ENCODE results near the gene PARP3. TPM values are rescaled to one million over a fixed set of nuclear protein-coding genes. Genes with fewer than 3 reads are reported as not detected.

The PARP3 gene
- total RNA-seq, 1 donor from 2014 or later, result 5.6 TPM

- peak in 1 of 2 donors; percentile 12 for DNase-seq (ENCODE audit: low read depth in 2 of 2)
Measured at GRCh38 chr3:51966922-51967383, 24.8 kb downstream of the PARP3 start.

GRCh38 chr3:51967384-51968169, 25.4 kb downstream of the PARP3 start, which contains the start of gene PCBP4:
Gene PCBP4 (minus strand): TSS chr3:51967454. CDS start chr3:51961240, 6,214 bp downstream.
- peak in 1 of 2 donors; percentile 65 for DNase-seq (ENCODE audit: low read depth in 2 of 2)

- peak in 1 of 2 donors; percentile 25 for DNase-seq (ENCODE audit: low read depth in 2 of 2)
Measured at GRCh38 chr3:51968170-51968775, 26.1 kb downstream of the PARP3 start.

GRCh38 chr3:51968883-51969678, 26.9 kb downstream of the PARP3 start:
- no peak for DNase-seq (ENCODE audit: low read depth in 2 of 2)

DNA sequence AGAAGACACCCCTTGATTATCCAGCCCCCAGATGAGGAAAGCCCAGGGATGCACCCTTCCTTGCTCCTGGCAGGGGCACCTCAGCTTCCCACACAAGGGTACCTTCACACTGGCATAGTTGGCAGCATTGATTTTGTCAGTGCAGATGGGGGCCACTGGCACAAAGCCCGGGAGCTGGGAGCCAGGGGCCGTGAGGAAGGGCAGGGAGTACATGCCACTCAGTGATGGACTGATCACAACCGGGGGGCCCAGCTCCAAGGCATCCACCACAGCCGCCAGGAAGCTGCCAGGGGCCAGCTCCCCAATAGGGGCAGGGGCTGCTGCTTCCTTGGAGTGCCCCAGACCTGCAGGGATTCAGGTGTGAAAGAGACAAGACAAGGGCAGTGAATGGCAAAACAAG, 27.7 kb downstream of the PARP3 start:
- no peak for DNase-seq (ENCODE audit: low read depth in 2 of 2)

- DNase-seq (ENCODE audit: low read depth in 2 of 2), result no peak
Measured at GRCh38 chr3:51970606-51971300, 28.6 kb downstream of the PARP3 start.

- no peak for DNase-seq (ENCODE audit: low read depth in 2 of 2)
Measured at GRCh38 chr3:51971350-51971749, 29.2 kb downstream of the PARP3 start.

GRCh38 chr3:51974277-51974962, 32.3 kb downstream of the PARP3 start:
- peak in 1 of 2 donors; percentile 14 for DNase-seq (ENCODE audit: low read depth in 2 of 2)

DNA sequence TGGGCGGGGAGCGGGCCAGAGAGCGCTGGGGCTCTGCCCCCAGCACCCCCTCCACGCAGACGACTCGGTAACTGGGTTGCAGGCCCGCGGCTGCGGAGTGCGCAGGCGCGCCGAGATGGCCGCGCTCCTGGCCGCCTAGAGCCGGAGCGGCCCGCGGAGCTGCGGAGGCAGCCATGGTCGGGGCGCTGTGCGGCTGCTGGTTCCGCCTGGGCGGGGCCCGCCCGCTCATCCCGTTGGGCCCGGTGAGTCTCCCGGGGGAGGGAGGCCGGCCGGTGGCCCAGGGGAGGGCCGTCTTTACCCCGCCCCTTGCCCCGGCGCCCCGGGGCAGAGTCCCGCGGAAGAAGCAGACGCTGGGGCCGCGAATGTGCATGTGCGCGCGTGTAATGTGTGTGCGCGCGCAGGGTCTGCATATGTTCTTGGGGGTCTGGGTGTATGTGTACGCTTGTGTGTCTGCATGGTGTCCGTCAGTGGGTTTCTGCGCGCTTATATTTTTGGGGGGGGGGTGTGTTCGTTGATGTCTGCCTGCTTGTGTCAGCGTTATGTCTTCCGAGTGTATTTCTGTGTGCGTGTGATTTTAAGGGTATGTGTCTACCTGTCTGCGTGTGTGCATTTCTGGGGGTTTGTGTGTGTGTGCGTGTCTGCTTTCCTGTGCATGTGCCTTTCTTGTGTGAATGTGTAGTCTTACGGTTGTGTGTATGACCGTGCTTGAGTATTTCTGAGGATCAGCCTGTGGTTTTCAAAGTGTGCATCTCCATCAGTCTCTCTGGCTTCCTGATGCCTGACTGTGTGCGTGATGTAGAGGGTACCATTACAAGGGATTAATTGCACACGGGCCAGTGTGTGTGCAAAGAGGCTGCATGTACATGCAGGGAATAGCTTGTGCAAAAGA, 33.0 kb downstream of the PARP3 start, which contains the start of gene ABHD14A:
Gene ABHD14A, plus strand, starts transcription at position 102 of the 889 bp plus-strand sequence. Its CDS starts 72 bp downstream, at position 174.
- DNase-seq (ENCODE audit: low read depth in 2 of 2), result peak in 1 of 2 donors; percentile 67

DNA sequence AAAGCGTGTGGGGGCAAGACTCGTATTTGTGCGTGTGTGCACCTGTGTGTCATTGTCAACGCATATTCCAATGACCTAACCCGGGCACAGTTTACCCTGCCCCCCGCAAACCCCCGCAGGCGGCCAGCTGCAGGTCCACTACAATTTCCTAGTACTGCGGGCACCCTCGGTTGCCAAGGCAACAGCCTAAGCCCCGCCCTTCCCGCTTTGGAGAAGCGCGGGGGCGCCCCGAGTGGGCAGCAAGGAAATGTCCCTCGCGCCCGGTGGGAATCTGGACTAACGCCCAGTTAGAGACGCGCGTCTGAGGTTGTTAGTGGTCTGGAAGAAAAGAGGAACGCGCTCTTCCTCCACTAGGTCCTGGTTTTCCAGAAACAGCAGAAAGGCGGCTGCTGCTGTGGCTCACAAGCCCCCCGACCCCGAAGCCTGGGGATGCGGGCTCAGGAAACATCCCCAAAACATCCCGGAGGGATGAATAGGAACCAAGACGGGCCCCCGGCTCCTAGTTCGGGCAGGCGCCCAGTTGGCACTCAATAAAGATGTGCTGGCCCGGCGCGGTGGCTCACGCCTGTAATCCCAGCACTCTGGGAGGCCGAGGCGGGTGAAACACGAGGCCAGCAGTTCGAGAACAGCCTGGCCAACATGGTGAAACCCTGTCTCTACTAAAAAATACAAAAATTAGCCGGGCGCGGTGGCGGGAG, 33.8 kb downstream of the PARP3 start:
- DNase-seq (ENCODE audit: low read depth in 2 of 2), result peak in 1 of 2 donors; percentile 58

- DNase-seq (ENCODE audit: low read depth in 2 of 2), result no peak
Measured at GRCh38 chr3:51977446-51978142, 35.4 kb downstream of the PARP3 start.

DNA sequence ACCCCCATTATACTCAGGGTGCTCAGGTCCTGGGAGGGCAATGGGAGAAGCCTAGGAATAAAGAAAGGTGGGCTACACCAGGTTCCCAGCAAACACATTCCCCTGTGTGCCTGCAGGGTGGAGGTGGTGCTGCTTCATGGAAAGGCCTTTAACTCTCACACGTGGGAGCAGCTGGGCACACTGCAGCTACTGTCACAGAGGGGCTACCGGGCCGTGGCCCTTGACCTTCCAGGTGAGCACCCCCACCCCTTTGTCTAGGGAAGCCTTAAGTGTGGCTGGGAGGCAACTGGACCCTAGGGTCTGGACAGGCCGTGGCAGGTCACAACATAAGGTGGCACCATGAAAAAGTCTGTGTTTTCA, 36.0 kb downstream of the PARP3 start:
- no peak for DNase-seq (ENCODE audit: low read depth in 2 of 2)

DNA sequence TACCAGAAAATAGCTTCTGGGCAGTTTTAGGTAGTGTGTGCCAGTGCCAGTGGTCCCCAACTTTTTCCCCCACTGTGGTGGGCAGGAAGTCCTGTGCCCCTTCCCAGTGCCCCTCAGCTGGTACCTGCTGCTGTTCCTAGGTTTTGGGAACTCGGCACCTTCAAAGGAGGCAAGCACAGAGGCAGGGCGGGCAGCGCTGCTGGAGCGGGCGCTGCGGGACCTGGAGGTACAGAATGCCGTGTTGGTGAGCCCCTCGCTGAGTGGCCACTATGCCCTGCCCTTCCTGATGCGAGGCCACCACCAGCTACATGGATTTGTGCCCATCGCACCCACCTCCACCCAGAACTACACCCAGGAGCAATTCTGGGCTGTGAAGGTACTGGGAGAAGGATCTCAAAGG, 38.1 kb downstream of the PARP3 start:
- DNase-seq (ENCODE audit: low read depth in 2 of 2), result no peak

DNA sequence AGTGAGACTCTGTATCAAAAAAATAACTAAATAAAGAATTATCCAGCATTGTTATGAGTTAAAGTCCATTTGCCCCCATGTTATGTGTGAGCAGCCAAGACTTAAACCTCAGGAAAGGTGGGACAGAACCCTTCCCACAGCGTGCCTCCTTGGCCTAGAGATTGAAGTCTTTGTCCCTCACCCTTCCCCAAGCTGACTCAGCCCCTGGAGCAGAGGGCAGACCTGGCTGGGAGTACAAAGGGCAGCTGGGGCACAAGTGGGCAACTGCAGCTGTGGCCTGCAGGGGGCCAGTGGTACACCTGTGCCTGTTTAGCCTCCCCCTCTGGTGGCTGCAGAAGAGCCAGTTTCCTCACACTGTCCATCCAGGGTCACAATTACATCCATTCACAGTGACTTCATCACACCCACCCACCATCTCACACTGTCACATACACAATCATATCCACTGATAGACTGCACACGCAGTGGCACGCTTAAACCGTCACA, 40.2 kb downstream of the PARP3 start:
- DNase-seq (ENCODE audit: low read depth in 2 of 2), result peak; percentile 34 to 58

GRCh38 chr3:51982838-51983577, 40.8 kb downstream of the PARP3 start, which contains the start of gene ACY1:
Gene ACY1 (plus strand): TSS chr3:51983535. CDS start chr3:51984065, 530 bp downstream.
- DNase-seq (ENCODE audit: low read depth in 2 of 2), result peak; percentile 60 to 88

DNA sequence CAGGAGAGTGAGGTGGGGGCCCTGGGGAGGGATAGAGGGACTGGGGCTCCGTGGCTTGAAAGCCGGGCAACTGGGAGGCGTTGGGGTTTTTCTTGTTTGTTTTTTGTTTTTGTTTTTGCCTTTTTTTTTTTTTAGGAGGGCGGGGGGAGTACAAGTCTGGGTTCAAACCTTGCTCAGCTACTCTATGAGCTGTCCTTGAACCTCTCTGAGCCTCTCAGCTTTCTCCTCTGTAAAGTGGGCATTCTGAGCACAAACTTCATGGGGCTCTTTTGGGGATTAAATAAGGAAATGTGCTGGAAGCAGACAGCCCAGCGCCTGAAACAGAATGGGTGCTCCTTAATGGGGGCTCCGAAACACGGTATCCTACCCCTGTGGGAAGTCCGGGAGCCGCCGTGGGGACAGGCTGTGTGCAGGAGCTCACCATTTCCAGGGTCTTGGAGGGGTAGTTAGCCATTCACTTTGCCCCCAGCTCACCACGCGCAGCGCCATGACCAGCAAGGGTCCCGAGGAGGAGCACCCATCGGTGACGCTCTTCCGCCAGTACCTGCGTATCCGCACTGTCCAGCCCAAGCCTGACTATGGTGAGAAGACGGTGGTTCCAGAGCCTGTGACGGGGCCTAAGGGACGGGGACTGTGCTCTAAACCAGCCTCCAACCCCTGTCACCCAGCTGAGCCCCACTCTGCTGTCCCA, 41.6 kb downstream of the PARP3 start:
- DNase-seq (ENCODE audit: low read depth in 2 of 2), result no peak

DNA sequence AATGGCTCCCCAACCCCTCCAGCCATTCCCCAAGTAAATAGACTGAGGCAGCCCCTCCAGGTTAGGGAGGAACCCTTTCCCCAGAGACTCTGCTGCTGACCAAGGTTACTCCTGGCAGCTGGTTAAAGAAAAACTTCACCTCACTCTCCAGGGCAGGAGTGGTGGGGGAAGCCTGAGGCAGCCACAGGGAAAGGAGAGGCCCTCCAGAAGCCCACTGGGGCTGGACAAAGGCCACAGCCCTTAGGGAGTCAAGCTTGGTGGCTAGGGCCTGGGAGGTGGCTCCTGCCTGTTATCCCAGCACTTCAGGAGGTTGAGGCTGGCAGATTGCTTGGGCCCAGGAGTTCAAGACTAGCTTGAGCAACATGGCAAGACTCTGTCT, 42.1 kb downstream of the PARP3 start:
- DNase-seq (ENCODE audit: low read depth in 2 of 2), result no peak
